Hair follicular keratinocyte (primary cell): ENCODE results near the gene SIGLEC15. TPM values are rescaled to one million over a fixed set of nuclear protein-coding genes. Genes with fewer than 3 reads are reported as not detected.

ENCODE experiments used
- total RNA-seq: library from RNA; depleted of rRNA; stranded (reverse); fragments of >200 nt; gene quantifications from 2 replicates; pipeline ENCODE4 v1.2.3, GENCODE V29; 2015

SIGLEC15 gene, protein sequence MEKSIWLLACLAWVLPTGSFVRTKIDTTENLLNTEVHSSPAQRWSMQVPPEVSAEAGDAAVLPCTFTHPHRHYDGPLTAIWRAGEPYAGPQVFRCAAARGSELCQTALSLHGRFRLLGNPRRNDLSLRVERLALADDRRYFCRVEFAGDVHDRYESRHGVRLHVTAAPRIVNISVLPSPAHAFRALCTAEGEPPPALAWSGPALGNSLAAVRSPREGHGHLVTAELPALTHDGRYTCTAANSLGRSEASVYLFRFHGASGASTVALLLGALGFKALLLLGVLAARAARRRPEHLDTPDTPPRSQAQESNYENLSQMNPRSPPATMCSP
- 0.15 and 0.62 TPM in 2 replicates for total RNA-seq

DNA sequence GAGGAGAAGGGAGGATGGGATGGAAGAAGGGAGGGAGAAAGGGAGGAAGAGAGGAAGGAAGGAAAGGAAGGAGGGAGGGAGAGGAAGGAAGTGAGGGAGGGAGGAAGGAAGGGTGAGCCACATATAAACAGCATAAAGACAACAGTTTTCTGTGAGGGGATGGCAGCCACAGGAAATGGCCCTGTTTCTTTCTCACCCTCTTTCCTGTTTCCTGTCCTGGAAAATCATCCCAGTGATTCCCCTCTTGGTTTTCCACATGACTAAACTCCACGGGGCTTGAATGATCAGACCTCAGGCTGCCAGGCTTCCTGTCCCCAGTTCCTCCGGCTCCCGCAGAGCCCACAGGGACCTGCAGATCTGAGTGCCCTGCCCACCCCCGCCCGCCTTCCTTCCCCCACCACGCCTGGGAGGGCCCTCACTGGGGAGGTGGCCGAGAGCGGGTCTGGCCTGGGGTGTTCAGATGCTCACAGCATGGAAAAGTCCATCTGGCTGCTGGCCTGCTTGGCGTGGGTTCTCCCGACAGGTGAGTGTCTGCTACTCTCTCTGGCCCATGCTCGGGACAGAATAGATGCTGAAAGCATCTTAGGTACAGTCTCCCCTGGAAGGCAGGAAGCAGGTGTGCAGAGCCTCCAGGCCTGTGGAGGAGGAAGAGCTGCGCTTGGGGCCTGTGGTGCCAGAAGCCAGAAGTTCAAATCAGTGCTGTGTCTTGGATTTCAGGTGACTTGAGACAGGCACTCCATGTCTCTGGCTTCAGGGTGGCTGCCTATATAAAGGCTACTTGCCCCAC is at the start of gene SIGLEC15:
Gene SIGLEC15, plus strand, starts transcription at position 418 of the 787 bp plus-strand sequence. Its CDS starts 54 bp downstream, at position 472.

Other genes starting within 250 kb of the SIGLEC15 start
- not detected in 2 replicates for gene SLC14A2, start 210.2 kb upstream of the SIGLEC15 start, total RNA-seq
- gene SLC14A1, start 101.5 kb upstream of the SIGLEC15 start, total RNA-seq, result not detected in 2 replicates
- gene EPG5, start 141.7 kb downstream of the SIGLEC15 start, total RNA-seq, result 7.9 and 21.9 TPM in 2 replicates
- 21.1 and 22.7 TPM in 2 replicates for gene PSTPIP2, start 246.6 kb downstream of the SIGLEC15 start, total RNA-seq